Measurements from ENCODE around the gene GRK1. TPM values are rescaled to one million over a fixed set of nuclear protein-coding genes. Genes with fewer than 3 reads are reported as not detected.

The GRK1 gene
- total RNA-seq, 1 experiment from 2014 or later, result not detected

GRCh38 chr13:113722921-113723320 is 55.9 kb downstream of the GRK1 start:
- CTCF ChIA-PET, result no interaction called here
- no peak for DNase-seq
- POLR2A ChIA-PET (ENCODE audit: unreplicated experiment), result no interaction called here
- TF ChIP-seq CTCF (conservative IDR thresholded peaks at IDR 0.05) (no peak), EZH2 (IDR thresholded peaks at IDR 0.05; ENCODE audit: low read depth) (no peak)
- Histone ChIP-seq H3F3A (ENCODE audit: insufficient read depth, low read depth) (peaks cover 15% of the 10 kb centered on the region; the same call in 1 of the 2 replicates), H4K20me1 (ENCODE audit: insufficient read depth) (no peaks in the 10 kb centered on the region), H2AFZ (no peak overlapping the region), H3K27ac (no peak overlapping the region), H3K36me3 (ENCODE audit: low read depth) (no peaks in the 10 kb centered on the region), H3K9me3 (ENCODE audit: insufficient read depth, low read depth) (no peaks in the 10 kb centered on the region), H3K4me3 (no peak overlapping the region), H3K4me1 (replicated peaks; ENCODE audit: insufficient read depth) (no peaks in the 10 kb centered on the region), H3K9me2 (ENCODE audit: insufficient read depth) (no peaks in the 10 kb centered on the region), H3K79me2 (ENCODE audit: low read depth) (no peaks in the 10 kb centered on the region), H3K4me2 (no peak overlapping the region), H3K27me3 (ENCODE audit: insufficient read depth, low read depth) (no peaks in the 10 kb centered on the region)
- no TSS peak for BruUV-seq (replicated peaks)
- intact Hi-C loops (cut with micrococcal nuclease; ENCODE audit: unreplicated experiment), result no loop called here

GRCh38 chr13:113723410-113724015 is 56.5 kb downstream of the GRK1 start:
- no TSS peak for BruUV-seq (replicated peaks)
- no peak for TF ChIP-seq EZH2 (IDR thresholded peaks at IDR 0.05; ENCODE audit: low read depth)
- TF ChIP-seq CTCF (conservative IDR thresholded peaks at IDR 0.05), result no peak
- Histone ChIP-seq H3K27me3 (ENCODE audit: insufficient read depth, low read depth) (peaks cover 2% of the 10 kb centered on the region), H3K36me3 (ENCODE audit: low read depth) (no peaks in the 10 kb centered on the region), H3K9me3 (ENCODE audit: insufficient read depth, low read depth) (no peaks in the 10 kb centered on the region), H3K27ac (no peak overlapping the region), H3K79me2 (ENCODE audit: low read depth) (no peaks in the 10 kb centered on the region), H3K9me2 (ENCODE audit: insufficient read depth) (no peaks in the 10 kb centered on the region), H3K4me3 (no peak overlapping the region), H3K4me2 (no peak overlapping the region), H2AFZ (no peak overlapping the region), H3K4me1 (replicated peaks; ENCODE audit: insufficient read depth) (no peaks in the 10 kb centered on the region), H3F3A (ENCODE audit: insufficient read depth, low read depth) (peaks cover 15% of the 10 kb centered on the region; the same call in 1 of the 2 replicates), H4K20me1 (ENCODE audit: insufficient read depth) (no peaks in the 10 kb centered on the region)
- ChIA-PET CTCF (no interaction called here), POLR2A (ENCODE audit: unreplicated experiment) (no interaction called here)
- no peak for DNase-seq
- intact Hi-C loops (cut with micrococcal nuclease; ENCODE audit: unreplicated experiment), result no loop called here

- H3K36me3 ChIP-seq (ENCODE audit: low read depth), result no peaks in the 10 kb centered on the region
- peak overlapping the region; percentile 60 for H3K4me2 ChIP-seq
- no peaks in the 10 kb centered on the region for H3K4me1 ChIP-seq (replicated peaks; ENCODE audit: insufficient read depth)
- peaks cover 9% of the 10 kb centered on the region for H3K27me3 ChIP-seq (ENCODE audit: insufficient read depth, low read depth)
- H4K20me1 ChIP-seq (ENCODE audit: insufficient read depth), result no peaks in the 10 kb centered on the region
- H3K4me3 ChIP-seq, result peak overlapping the region; percentile 47; the same call in 1 of the 2 replicates
- TF ChIP-seq CTCF (conservative IDR thresholded peaks at IDR 0.05) (no peak), EZH2 (IDR thresholded peaks at IDR 0.05; ENCODE audit: low read depth) (no peak)
- DNase-seq, result no peak
- H2AFZ ChIP-seq, result no peak overlapping the region
- no peaks in the 10 kb centered on the region for H3K9me2 ChIP-seq (ENCODE audit: insufficient read depth)
- H3K79me2 ChIP-seq (ENCODE audit: low read depth), result no peaks in the 10 kb centered on the region
- BruUV-seq (replicated peaks), result no TSS peak
- ChIA-PET CTCF (no interaction called here), POLR2A (ENCODE audit: unreplicated experiment) (interaction anchor here (0.6 kb wide), 1 partner anchor 233 kb away, joined by 18 read pairs; the partner anchor contains the start of gene DCUN1D2)
- H3K27ac ChIP-seq, result no peak overlapping the region
- H3F3A ChIP-seq (ENCODE audit: insufficient read depth, low read depth), result peaks cover 17% of the 10 kb centered on the region; the same call in 1 of the 2 replicates
- intact Hi-C loops (cut with micrococcal nuclease; ENCODE audit: unreplicated experiment), result no loop called here
- H3K9me3 ChIP-seq (ENCODE audit: insufficient read depth, low read depth), result no peaks in the 10 kb centered on the region
Observed at GRCh38 chr13:113724016-113724758, 57.2 kb downstream of the GRK1 start.
